Panc1 (cell line): ENCODE results near the gene TMEM269. TPM values are rescaled to one million over a fixed set of nuclear protein-coding genes. Genes with fewer than 3 reads are reported as not detected.

Experiments used
- ATAC-seq: fragments of 200-7000 bp; cut with Tn5 transposase; 2 replicates; pipeline ENCODE4 v1.9.1; 2020; ENCODE audit warnings: mild to moderate bottlenecking, moderate library complexity
- BruUV-seq: library from RNA; stranded (reverse); fragments of 400-500 nt; replicated peaks from 2 replicates; lab custom pipeline; 2021; lab: Mats Ljungman, UMichigan
- CTCF ChIA-PET: fragments of 300-600 bp; sonication (Branson Sonifier 250); formaldehyde crosslinking; loops from one replicate; lab custom pipeline; 2022; ENCODE audit warnings: antibody characterized with exemption; lab: Charles Lee
- POLR2A ChIA-PET: fragments of 300-600 bp; sonication (Branson Sonifier 250); formaldehyde crosslinking; loops from one replicate; lab custom pipeline; 2022; ENCODE audit warnings: antibody characterized with exemption; lab: Charles Lee
- DNase-seq: peaks from one replicate; pipeline ENCODE4 v3.0.0-alpha.2; 2010; ENCODE audit warnings: low read depth, low spot score
- H3K27ac ChIP-seq: 2 replicates; pipeline ENCODE4 v1.5.1; 2011; ENCODE audit warnings: mild to moderate bottlenecking, low read length, inconsistent platforms
- H3K27me3 ChIP-seq: fragments of 200-500 bp; sonication (Bioruptor generic); 2 replicates; pipeline ENCODE4 v1.6.0; 2014; ENCODE audit warnings: low read length, inconsistent platforms; ENCODE audit not compliant: control insufficient read depth, insufficient read depth
- H3K36me3 ChIP-seq: fragments of 200-500 bp; sonication (Bioruptor generic); 2 replicates; pipeline ENCODE4 v1.5.1; 2014; ENCODE audit warnings: inconsistent platforms, mild to moderate bottlenecking, low read length, moderate library complexity; ENCODE audit not compliant: control insufficient read depth, insufficient read depth
- H3K4me1 ChIP-seq: 2 replicates; pipeline ENCODE4 v1.5.1; 2011; ENCODE audit warnings: inconsistent platforms, mild to moderate bottlenecking, low read length, moderate library complexity; ENCODE audit not compliant: control insufficient read depth, insufficient read depth
- H3K4me3 ChIP-seq, 2 experiments: 2 replicates each; pipeline ENCODE4 v1.5.1; 2011 to 2012; ENCODE audit warnings: low read depth in 2 of 2, low read length in 2 of 2, mild to moderate bottlenecking in 2 of 2, inconsistent platforms in 1 of 2, moderate library complexity in 1 of 2
- H3K9me3 ChIP-seq: fragments of 200-500 bp; sonication (Bioruptor generic); 2 replicates; pipeline ENCODE4 v1.5.1; 2014; ENCODE audit warnings: low read depth, mild to moderate bottlenecking, inconsistent platforms, low read length, moderate library complexity; ENCODE audit not compliant: control insufficient read depth, insufficient read depth
- POLR2AphosphoS5 ChIP-seq: IDR thresholded peaks from 2 replicates; pipeline ENCODE4 v1.6.1; 2012; ENCODE audit warnings: mild to moderate bottlenecking, low read depth, low read length, moderate library complexity
- SIN3A ChIP-seq: IDR thresholded peaks from 2 replicates; pipeline ENCODE4 v1.6.1; 2012; ENCODE audit warnings: low read depth, mild to moderate bottlenecking, low read length, moderate library complexity, borderline replicate concordance; ENCODE audit not compliant: insufficient read depth
- TCF7L2 ChIP-seq: IDR thresholded peaks from 2 replicates; pipeline ENCODE4 v1.6.1; 2011; ENCODE audit warnings: mild to moderate bottlenecking, low read depth, low read length, inconsistent platforms
- in situ Hi-C: cut with HindIII; loops from 2 replicates; pipeline ENCODE4 v1.10.0; 2016; ENCODE audit warnings: low sequenced_read_pairs, low pct_unique_long_range_greater_than_20kb
- intact Hi-C: fragments of 100-400 bp; cut with micrococcal nuclease; formaldehyde crosslinking; loops from one replicate; pipeline ENCODE4 v1.10.0; 2022; ENCODE audit not compliant: unreplicated experiment
- total RNA-seq: library from RNA; stranded (reverse); gene quantifications from one replicate; pipeline ENCODE4 v1.2.1, GENCODE V29; 2021; ENCODE audit not compliant: unreplicated experiment
- TF ChIP-seq, protein P1 (sequence below), 2 experiments: IDR thresholded peaks; 2 replicates each; pipeline ENCODE4 v1.6.1; 2011 to 2012; ENCODE audit warnings: low read depth in 2 of 2, control low read depth in 1 of 2, low read length in 1 of 2, mild to moderate bottlenecking in 1 of 2, moderate library complexity in 1 of 2; ENCODE audit not compliant: insufficient read depth in 1 of 2
- TF ChIP-seq, protein P2 (sequence below): fragments of 450-650 bp; IDR thresholded peaks from 2 replicates; pipeline ENCODE4 v1.5.1; 2017; ENCODE audit warnings: mild to moderate bottlenecking

Gene TMEM269
- total RNA-seq, 1 experiment from 2014 or later, result 0.13 TPM

DNA sequence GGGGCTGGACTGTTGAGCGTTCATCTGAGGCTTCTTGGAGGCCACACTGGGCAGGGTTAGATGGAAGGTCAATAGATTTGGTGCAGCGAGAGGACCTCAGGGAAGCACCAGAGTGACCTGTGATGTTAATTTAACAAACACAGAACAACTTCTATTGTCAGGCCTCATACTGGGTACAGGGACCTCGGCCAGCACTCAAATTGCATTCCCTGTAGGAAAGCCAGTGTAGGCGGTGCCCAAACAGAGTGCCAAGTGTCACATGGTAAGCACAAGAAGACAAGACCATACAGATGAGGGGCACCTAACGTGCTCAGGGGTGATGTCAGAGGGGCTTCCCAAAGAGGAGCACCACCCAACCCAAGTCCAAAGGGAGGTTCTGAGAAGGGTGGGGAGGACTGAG, 1.3 kb downstream of the TMEM269 start:
- no peaks in the 10 kb centered on the region for H3K4me1 ChIP-seq
- intact Hi-C loops, result no loop called here
- H3K36me3 ChIP-seq, result no peaks in the 10 kb centered on the region
- no TSS peak for BruUV-seq
- no peak overlapping the region for H3K27ac ChIP-seq
- no peak overlapping the region for H3K4me3 ChIP-seq
- ChIA-PET POLR2A (no interaction called here), CTCF (no interaction called here)
- no peaks in the 10 kb centered on the region for H3K27me3 ChIP-seq
- in situ Hi-C loops, result no loop called here
- DNase-seq, result no peak
- H3K9me3 ChIP-seq, result no peaks in the 10 kb centered on the region
- no peak for ATAC-seq
- TF ChIP-seq TCF7L2 (no peak), POLR2AphosphoS5 (no peak), SIN3A (no peak)
- TF ChIP-seq, protein P1, sequence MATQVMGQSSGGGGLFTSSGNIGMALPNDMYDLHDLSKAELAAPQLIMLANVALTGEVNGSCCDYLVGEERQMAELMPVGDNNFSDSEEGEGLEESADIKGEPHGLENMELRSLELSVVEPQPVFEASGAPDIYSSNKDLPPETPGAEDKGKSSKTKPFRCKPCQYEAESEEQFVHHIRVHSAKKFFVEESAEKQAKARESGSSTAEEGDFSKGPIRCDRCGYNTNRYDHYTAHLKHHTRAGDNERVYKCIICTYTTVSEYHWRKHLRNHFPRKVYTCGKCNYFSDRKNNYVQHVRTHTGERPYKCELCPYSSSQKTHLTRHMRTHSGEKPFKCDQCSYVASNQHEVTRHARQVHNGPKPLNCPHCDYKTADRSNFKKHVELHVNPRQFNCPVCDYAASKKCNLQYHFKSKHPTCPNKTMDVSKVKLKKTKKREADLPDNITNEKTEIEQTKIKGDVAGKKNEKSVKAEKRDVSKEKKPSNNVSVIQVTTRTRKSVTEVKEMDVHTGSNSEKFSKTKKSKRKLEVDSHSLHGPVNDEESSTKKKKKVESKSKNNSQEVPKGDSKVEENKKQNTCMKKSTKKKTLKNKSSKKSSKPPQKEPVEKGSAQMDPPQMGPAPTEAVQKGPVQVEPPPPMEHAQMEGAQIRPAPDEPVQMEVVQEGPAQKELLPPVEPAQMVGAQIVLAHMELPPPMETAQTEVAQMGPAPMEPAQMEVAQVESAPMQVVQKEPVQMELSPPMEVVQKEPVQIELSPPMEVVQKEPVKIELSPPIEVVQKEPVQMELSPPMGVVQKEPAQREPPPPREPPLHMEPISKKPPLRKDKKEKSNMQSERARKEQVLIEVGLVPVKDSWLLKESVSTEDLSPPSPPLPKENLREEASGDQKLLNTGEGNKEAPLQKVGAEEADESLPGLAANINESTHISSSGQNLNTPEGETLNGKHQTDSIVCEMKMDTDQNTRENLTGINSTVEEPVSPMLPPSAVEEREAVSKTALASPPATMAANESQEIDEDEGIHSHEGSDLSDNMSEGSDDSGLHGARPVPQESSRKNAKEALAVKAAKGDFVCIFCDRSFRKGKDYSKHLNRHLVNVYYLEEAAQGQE (IDR thresholded peaks at IDR 0.05; ENCODE audit: insufficient read depth in 1 of 2, low read depth in 2 of 2, low read length in 1 of 2), result no peak
- TF ChIP-seq, protein P2, sequence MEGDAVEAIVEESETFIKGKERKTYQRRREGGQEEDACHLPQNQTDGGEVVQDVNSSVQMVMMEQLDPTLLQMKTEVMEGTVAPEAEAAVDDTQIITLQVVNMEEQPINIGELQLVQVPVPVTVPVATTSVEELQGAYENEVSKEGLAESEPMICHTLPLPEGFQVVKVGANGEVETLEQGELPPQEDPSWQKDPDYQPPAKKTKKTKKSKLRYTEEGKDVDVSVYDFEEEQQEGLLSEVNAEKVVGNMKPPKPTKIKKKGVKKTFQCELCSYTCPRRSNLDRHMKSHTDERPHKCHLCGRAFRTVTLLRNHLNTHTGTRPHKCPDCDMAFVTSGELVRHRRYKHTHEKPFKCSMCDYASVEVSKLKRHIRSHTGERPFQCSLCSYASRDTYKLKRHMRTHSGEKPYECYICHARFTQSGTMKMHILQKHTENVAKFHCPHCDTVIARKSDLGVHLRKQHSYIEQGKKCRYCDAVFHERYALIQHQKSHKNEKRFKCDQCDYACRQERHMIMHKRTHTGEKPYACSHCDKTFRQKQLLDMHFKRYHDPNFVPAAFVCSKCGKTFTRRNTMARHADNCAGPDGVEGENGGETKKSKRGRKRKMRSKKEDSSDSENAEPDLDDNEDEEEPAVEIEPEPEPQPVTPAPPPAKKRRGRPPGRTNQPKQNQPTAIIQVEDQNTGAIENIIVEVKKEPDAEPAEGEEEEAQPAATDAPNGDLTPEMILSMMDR, result no peak

DNA sequence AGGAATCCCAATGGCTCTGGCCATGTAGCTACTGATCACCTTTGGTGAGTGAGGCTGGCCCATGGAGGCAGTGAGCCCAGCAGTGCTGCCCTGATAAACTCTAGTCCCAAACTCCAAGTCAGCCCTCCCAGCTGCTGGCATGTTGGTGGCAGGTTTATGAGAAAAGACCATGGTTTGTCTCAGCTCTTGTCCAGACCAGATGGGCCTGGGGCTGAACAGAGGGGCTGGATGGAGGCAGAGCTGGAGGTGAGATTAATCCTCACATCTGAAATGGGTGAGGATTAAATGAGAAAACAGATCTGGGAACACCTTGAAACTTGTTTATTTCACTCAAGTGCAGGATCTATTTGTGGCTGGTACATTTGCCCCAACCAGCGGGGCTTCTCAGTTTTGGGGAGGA, 3.2 kb downstream of the TMEM269 start:
- POLR2A ChIA-PET, result interaction anchor here (0.6 kb wide), 1 partner anchor 17 kb away, joined by 8 read pairs; no protein-coding TSS in a partner anchor
- TF ChIP-seq, protein P1 (IDR thresholded peaks at IDR 0.05; ENCODE audit: insufficient read depth in 1 of 2, low read depth in 2 of 2, low read length in 1 of 2), result no peak
- TF ChIP-seq POLR2AphosphoS5, result no peak
- no peak for TF ChIP-seq TCF7L2
- Histone ChIP-seq H3K4me3 (no peak overlapping the region), H3K27ac (no peak overlapping the region), H3K9me3 (no peaks in the 10 kb centered on the region), H3K27me3 (no peaks in the 10 kb centered on the region), H3K36me3 (no peaks in the 10 kb centered on the region), H3K4me1 (no peaks in the 10 kb centered on the region)
- no TSS peak for BruUV-seq
- CTCF ChIA-PET, result no interaction called here
- ATAC-seq (0 out of 2 replicates have a peak, but pooled peaks have one; percentile 34), DNase-seq (no peak)
- intact Hi-C loops (no loop called here), in situ Hi-C loops (no loop called here)
